AG04450 (cell line): ENCODE measurements around the gene TCERG1. TPM values are rescaled to one million over a fixed set of nuclear protein-coding genes. Genes with fewer than 3 reads are reported as not detected.

ENCODE experiments used
- CTCF ChIA-PET: fragments of 300-600, 350-600 bp; formaldehyde crosslinking; extraction: SDS; loops from one replicate; lab custom pipeline; 2022; ENCODE audit warnings: antibody characterized with exemption, inconsistent platforms; lab: Charles Lee
- POLR2A ChIA-PET: fragments of 350-600 bp; formaldehyde crosslinking; extraction: SDS; loops from one replicate; lab custom pipeline; 2021; ENCODE audit warnings: antibody characterized with exemption, inconsistent platforms; lab: Yijun Ruan, JAX
- DNase-seq: peaks from one replicate; pipeline ENCODE4 v3.0.0-alpha.2; 2011; ENCODE audit warnings: low read depth, low spot score
- H3K27ac ChIP-seq: one replicate; pipeline ENCODE4 v1.5.1; 2012; ENCODE audit warnings: low read depth, low read length, control low read depth
- H3K27me3 ChIP-seq: one replicate; pipeline ENCODE4 v1.6.0; 2012; ENCODE audit warnings: low read length; ENCODE audit not compliant: control insufficient read depth, insufficient read depth
- H3K4me3 ChIP-seq: 2 replicates; pipeline ENCODE4 v1.5.1; 2011; ENCODE audit warnings: mild to moderate bottlenecking, low read depth, low read length, control low read depth
- H3K9me3 ChIP-seq: 2 replicates; pipeline ENCODE4 v1.5.1; 2012; ENCODE audit warnings: low read length; ENCODE audit not compliant: control insufficient read depth, insufficient read depth
- polyA plus RNA-seq: library from polyadenylated mRNA; depleted of rRNA; stranded (reverse); fragments of >200 nt; gene quantifications from 2 replicates; pipeline ENCODE4 v1.2.3, GENCODE V29; 2011
- TF ChIP-seq, protein P1 (sequence below): IDR thresholded peaks from 2 replicates; pipeline ENCODE4 v1.5.1; 2011; ENCODE audit warnings: low read depth, low read length, control low read depth, inconsistent platforms

TCERG1 gene
- polyA plus RNA-seq, 1 experiment = 43.1 TPM

DNA sequence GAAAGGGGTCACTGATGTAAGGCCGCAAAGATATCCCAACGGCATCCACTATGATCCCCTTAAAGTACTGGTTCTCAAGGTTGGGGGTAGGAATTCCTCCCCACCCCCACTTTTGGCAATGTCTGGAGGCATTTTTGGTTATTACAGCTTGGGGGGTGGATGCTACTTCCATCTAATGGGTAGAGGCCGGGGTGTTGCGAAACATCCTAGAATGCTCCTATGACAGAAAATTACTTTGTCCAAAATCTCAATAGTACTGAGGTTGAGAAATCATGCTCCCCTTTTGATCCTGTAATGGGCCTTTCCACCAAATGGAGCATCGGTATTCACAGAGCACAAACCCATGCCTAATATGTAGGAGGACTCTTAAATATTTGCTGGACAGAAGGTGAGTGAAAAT, 20.8 kb upstream of the TCERG1 start:
- CTCF ChIA-PET = interaction anchor here (1.9 to 2.7 kb wide), 3 partner anchors 10 to 296 kb away, joined by 8 to 12 read pairs (median 8); no protein-coding TSS in a partner anchor
- H3K27me3 ChIP-seq = peaks cover 2% of the 10 kb centered on the region
- H3K9me3 ChIP-seq = no peaks in the 10 kb centered on the region
- H3K4me3 ChIP-seq = no peak overlapping the region
- TF ChIP-seq, protein P1, sequence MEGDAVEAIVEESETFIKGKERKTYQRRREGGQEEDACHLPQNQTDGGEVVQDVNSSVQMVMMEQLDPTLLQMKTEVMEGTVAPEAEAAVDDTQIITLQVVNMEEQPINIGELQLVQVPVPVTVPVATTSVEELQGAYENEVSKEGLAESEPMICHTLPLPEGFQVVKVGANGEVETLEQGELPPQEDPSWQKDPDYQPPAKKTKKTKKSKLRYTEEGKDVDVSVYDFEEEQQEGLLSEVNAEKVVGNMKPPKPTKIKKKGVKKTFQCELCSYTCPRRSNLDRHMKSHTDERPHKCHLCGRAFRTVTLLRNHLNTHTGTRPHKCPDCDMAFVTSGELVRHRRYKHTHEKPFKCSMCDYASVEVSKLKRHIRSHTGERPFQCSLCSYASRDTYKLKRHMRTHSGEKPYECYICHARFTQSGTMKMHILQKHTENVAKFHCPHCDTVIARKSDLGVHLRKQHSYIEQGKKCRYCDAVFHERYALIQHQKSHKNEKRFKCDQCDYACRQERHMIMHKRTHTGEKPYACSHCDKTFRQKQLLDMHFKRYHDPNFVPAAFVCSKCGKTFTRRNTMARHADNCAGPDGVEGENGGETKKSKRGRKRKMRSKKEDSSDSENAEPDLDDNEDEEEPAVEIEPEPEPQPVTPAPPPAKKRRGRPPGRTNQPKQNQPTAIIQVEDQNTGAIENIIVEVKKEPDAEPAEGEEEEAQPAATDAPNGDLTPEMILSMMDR = no peak
- no peak overlapping the region for H3K27ac ChIP-seq
- DNase-seq = no peak
- POLR2A ChIA-PET = no interaction called here

DNA sequence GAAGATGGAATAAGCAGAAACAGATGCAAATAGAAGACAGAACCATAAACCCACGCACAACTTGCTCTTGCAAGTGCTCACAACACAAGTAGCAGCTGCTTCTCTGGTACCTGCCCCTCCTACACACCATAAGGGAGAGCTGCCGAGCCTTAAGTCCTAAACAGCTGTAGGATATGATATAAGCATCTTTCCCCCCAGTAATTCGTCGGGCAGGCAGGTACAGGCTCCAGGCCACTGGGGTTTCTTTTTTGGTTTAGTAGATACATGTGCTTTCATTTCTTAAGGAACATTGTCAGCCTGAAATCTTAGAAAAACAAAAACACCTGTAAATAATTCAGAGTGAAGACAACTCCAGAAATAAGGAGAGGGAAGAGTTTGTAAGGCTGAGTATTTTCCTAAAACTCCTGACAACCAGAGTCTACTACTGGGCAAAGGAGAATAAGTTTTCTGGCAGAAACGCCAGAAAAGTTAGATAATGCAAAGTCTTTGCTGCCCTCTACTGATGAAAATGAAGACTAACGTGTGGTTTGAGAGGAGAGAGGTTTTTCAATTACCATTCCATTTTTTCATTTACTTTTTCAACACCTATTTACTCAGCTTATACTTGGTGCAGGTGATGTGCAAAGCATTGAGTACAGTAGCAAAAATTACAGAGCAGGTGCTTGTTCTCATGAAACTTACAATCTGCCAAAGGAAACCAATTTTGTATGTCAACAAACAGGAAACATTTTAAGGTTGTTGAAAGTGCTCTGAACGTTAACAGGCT, 20.1 kb upstream of the TCERG1 start:
- no peak for DNase-seq
- no peaks in the 10 kb centered on the region for H3K9me3 ChIP-seq
- no peak overlapping the region for H3K27ac ChIP-seq
- no peak overlapping the region for H3K4me3 ChIP-seq
- TF ChIP-seq, protein P1 = peak; percentile 74
- ChIA-PET POLR2A (no interaction called here), CTCF (interaction anchor here (0.6 to 2.7 kb wide), 18 partner anchors 8 to 297 kb away, joined by 3 to 15 read pairs (median 6); partner anchors contain the start of gene TCERG1)
- H3K27me3 ChIP-seq = peaks cover 2% of the 10 kb centered on the region

DNA sequence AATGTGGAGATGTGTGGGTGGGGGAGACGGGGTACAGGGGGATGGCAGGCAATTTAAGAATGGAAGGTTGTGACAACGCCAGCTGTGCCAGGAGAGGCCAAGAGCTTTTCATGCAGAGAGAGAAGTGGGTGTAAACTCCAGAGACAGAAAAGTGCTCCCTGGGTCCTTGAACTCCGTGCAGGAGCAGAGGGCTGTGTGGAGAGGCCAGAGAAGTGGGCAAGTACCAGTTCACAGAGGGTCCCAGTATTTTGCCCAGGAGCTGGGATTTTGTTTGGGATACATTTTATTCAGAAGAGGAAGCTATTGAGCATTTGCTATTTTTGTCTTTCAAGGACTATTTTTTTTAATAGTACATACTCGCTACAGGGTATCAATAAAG, 19.5 kb upstream of the TCERG1 start:
- H3K27me3 ChIP-seq = peaks cover 2% of the 10 kb centered on the region
- H3K9me3 ChIP-seq = no peaks in the 10 kb centered on the region
- no peak for DNase-seq
- no peak overlapping the region for H3K4me3 ChIP-seq
- ChIA-PET POLR2A (no interaction called here), CTCF (interaction anchor here (0.6 to 2.7 kb wide), 21 partner anchors 9 to 1492 kb away, joined by 3 to 15 read pairs (median 5); partner anchors contain the start of gene TCERG1)
- no peak overlapping the region for H3K27ac ChIP-seq
- TF ChIP-seq, protein P1 = no peak

DNA sequence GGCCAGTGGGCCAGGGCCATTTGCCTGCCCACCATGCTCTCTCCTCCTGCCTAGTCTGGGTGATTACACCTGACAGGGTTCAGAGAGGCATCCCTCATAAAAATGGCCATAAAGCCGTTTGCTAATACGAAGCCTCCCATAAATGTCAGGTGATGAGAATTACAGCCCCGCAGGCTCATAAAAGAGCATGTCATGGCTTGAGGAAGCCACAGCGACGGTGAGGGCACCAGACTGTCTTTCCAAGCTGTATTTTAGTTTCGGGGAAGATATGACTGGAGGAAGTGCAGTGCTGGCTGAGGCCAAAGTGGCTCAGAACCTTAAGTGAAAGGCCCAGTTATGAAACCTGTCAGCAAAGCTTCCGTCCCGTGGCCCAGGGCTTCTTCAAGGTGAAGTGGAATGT, 18.5 kb upstream of the TCERG1 start:
- no peak for DNase-seq
- TF ChIP-seq, protein P1 = no peak
- no peak overlapping the region for H3K27ac ChIP-seq
- H3K27me3 ChIP-seq = peaks cover 2% of the 10 kb centered on the region
- no peak overlapping the region for H3K4me3 ChIP-seq
- no peaks in the 10 kb centered on the region for H3K9me3 ChIP-seq
- ChIA-PET POLR2A (no interaction called here), CTCF (interaction anchor here (0.6 to 2.7 kb wide), 5 partner anchors 14 to 862 kb away, joined by 3 to 15 read pairs (median 7); partner anchors contain the start of gene TCERG1)

DNA sequence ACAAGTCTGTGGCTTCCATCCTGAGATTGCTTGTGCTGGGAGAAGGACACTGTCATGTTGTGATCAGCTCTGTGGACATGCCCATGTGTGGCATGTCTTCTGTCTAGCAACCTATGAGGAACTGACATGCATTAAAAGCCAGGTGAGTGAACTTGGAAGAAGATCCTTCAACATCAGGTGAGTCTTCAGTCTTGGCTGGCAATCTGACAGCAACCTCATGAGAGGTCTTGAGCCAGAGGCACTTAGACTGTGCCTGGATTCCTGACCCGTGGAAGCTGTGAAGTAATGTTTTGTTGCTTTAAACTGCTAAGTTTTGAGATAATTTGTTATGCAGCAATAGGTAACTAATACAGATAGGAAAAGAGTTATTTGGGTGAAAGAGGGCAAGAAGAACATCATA, 6.8 kb upstream of the TCERG1 start:
- Histone ChIP-seq H3K4me3 (no peak overlapping the region), H3K27me3 (no peaks in the 10 kb centered on the region), H3K27ac (no peak overlapping the region), H3K9me3 (no peaks in the 10 kb centered on the region)
- no peak for DNase-seq
- ChIA-PET POLR2A (no interaction called here), CTCF (no interaction called here)
- TF ChIP-seq, protein P1 = no peak
